Testis (tissue), 2 donors: ENCODE measurements around the gene GEMIN2.

ENCODE experiments used
- POLR2A ChIP-seq: fragments of 450-650 bp; IDR thresholded peaks from one replicate; pipeline ENCODE4 v1.6.1; 2017; ENCODE audit warnings: antibody characterized with exemption, mild to moderate bottlenecking, moderate library complexity
- TF ChIP-seq, protein P1 (sequence below), 3 experiments: fragments of 450-650 bp in 2 of 3; fragments of 200-600 bp in 1 of 3; sonication (generic) in 1 of 3; IDR thresholded peaks; one replicate each; pipeline ENCODE4 v1.5.1; 2016 to 2019; ENCODE audit warnings: antibody characterized with exemption in 3 of 3, mild to moderate bottlenecking in 2 of 3, moderate library complexity in 1 of 3

DNA sequence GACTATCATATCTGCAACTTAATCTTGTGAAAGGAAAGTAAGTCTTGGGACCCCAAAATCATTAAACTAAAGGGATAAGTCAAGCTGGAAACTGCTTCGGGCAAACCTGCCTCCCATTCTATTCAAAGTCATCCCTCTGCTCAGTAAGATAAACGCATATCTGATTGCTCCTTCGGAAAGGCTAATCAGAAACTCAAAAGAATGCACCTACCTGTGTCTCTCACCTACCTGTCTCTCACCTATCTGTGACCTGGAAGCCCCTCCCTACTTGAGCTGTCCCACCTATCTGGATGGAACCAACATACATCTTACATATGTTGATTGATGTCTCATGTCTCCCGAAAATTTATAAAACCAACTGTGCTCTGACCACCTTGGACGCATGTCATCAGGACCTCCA is 31.0 kb upstream of the GEMIN2 start:
- TF ChIP-seq, protein P1, sequence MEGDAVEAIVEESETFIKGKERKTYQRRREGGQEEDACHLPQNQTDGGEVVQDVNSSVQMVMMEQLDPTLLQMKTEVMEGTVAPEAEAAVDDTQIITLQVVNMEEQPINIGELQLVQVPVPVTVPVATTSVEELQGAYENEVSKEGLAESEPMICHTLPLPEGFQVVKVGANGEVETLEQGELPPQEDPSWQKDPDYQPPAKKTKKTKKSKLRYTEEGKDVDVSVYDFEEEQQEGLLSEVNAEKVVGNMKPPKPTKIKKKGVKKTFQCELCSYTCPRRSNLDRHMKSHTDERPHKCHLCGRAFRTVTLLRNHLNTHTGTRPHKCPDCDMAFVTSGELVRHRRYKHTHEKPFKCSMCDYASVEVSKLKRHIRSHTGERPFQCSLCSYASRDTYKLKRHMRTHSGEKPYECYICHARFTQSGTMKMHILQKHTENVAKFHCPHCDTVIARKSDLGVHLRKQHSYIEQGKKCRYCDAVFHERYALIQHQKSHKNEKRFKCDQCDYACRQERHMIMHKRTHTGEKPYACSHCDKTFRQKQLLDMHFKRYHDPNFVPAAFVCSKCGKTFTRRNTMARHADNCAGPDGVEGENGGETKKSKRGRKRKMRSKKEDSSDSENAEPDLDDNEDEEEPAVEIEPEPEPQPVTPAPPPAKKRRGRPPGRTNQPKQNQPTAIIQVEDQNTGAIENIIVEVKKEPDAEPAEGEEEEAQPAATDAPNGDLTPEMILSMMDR (IDR thresholded peaks at IDR 0.05): no peak
- TF ChIP-seq POLR2A: no peak
